ENCODE measurements around the gene PPP1R36. TPM values are rescaled to one million over a fixed set of nuclear protein-coding genes. Genes with fewer than 3 reads are reported as not detected.

PPP1R36 gene
- total and polyA plus RNA-seq, 2 of the 13 experiments (the other 11 are each of a cell fraction or from before 2014, with no cell fraction given) = 0.11 to 0.17 TPM

DNA sequence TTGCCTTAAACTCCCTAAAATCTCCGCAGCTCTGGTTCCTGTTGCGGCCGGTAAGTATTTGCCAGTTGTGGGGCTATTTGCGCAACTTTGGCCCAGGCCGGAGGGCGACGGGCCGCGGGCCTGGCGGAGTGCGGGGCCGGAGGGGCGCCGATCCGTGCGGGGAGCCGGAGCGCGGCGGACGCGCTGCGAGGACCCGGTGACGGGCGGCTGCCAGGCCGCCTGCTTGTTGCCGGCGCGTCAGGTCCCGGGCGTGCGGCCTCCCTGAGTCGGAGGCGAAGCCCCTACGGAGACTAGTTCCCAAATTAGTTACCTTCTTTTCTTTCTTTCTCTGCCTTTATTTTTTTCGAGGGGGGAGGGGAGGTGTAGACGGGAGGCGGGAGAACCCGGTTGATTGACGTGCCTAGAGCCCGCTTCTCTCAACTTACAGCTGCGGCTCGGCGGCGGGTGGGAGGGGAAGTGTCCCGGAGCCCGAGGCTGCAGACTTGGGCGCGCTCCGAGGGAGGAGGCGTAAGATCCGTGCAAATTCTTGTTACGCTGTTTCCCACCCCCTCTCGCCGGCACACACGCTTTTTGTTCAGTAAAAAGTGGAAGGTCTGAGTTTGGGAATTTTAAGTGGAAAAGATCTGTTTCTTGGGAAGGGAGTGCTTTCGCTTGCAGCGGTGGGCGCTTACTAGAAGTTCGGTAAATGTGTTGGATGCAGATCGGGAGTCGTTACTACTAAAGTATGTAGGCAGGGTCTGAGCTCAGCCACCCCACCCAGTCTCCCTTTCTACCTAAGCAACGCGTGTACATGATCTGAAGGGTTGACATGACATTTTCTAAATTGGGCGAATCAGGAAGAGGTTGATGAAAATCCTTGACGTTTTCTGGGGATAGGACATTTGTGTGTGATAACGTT is 44.6 kb upstream of the PPP1R36 start (continued):
- TF ChIP-seq ZBTB40 (IDR thresholded peaks at IDR 0.05) (no peak), ZBTB40 (CRISPR knock-in tag; IDR thresholded peaks at IDR 0.05) (0 out of 2 replicates have a peak, but pooled peaks have one; percentile 38), ZNF510 (CRISPR knock-in tag; IDR thresholded peaks at IDR 0.05; ENCODE audit: low read depth) (no peak), KLF15 (CRISPR knock-in tag; IDR thresholded peaks at IDR 0.05; ENCODE audit: borderline replicate concordance) (no peak), FOXP1 (IDR thresholded peaks at IDR 0.05) (no peak), FOXP1 (CRISPR knock-in tag; IDR thresholded peaks at IDR 0.05) (no peak), NAIF1 (CRISPR knock-in tag; IDR thresholded peaks at IDR 0.05; ENCODE audit: borderline replicate concordance) (no peak; the same call in 1 of the 2 replicates), HIVEP1 (CRISPR knock-in tag; IDR thresholded peaks at IDR 0.05) (no peak), ZNF292 (CRISPR knock-in tag; IDR thresholded peaks at IDR 0.05; ENCODE audit: borderline replicate concordance, low read depth) (no peak), ZNF274 (CRISPR knock-in tag; IDR thresholded peaks at IDR 0.05) (no peak), CREB1 (IDR thresholded peaks at IDR 0.05) (no peak), CREB1 (CRISPR knock-in tag; IDR thresholded peaks at IDR 0.05) (no peak), GATAD2A (CRISPR knock-in tag; IDR thresholded peaks at IDR 0.05) (no peak), ZNF138 (CRISPR knock-in tag; IDR thresholded peaks at IDR 0.05; ENCODE audit: low read depth) (0 out of 2 replicates have a peak, but pooled peaks have one; percentile 37), RFX1 (IDR thresholded peaks at IDR 0.05) (no peak), PHB2 (IDR thresholded peaks at IDR 0.05; ENCODE audit: partially characterized antibody) (no peak), ZNF775 (CRISPR knock-in tag; IDR thresholded peaks at IDR 0.05; ENCODE audit: borderline replicate concordance) (no peak), FOXK2 (IDR thresholded peaks at IDR 0.05) (no peak)
- TF ChIP-seq, protein P1, sequence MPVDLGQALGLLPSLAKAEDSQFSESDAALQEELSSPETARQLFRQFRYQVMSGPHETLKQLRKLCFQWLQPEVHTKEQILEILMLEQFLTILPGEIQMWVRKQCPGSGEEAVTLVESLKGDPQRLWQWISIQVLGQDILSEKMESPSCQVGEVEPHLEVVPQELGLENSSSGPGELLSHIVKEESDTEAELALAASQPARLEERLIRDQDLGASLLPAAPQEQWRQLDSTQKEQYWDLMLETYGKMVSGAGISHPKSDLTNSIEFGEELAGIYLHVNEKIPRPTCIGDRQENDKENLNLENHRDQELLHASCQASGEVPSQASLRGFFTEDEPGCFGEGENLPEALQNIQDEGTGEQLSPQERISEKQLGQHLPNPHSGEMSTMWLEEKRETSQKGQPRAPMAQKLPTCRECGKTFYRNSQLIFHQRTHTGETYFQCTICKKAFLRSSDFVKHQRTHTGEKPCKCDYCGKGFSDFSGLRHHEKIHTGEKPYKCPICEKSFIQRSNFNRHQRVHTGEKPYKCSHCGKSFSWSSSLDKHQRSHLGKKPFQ (CRISPR knock-in tag; IDR thresholded peaks at IDR 0.05; ENCODE audit: insufficient replicate concordance) = peak; percentile 46
- TF ChIP-seq, protein P2, sequence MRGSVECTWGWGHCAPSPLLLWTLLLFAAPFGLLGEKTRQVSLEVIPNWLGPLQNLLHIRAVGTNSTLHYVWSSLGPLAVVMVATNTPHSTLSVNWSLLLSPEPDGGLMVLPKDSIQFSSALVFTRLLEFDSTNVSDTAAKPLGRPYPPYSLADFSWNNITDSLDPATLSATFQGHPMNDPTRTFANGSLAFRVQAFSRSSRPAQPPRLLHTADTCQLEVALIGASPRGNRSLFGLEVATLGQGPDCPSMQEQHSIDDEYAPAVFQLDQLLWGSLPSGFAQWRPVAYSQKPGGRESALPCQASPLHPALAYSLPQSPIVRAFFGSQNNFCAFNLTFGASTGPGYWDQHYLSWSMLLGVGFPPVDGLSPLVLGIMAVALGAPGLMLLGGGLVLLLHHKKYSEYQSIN (CRISPR knock-in tag; IDR thresholded peaks at IDR 0.05; ENCODE audit: borderline replicate concordance) = no peak

All from HepG2 (cell line).